ENCODE data around the gene PIGBOS1. TPM values are rescaled to one million over a fixed set of nuclear protein-coding genes. Genes with fewer than 3 reads are reported as not detected.

PIGBOS1 gene, protein sequence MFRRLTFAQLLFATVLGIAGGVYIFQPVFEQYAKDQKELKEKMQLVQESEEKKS
- 13.3 TPM for total RNA-seq
- 31.4 TPM for polyA plus RNA-seq
- long read RNA-seq, donor 1, result 0 reads
- long read RNA-seq, donor 2, result 0 reads
- long read RNA-seq, donor 3, transcript PIGBOS1-203 (2 exons, 801 nt), result major isoform, 5 of 21 reads
- long read RNA-seq, donor 3, transcript PIGBOS1-201 (2 exons, 866 nt), result major isoform, 5 of 21 reads
- long read RNA-seq, donor 3, partial matches to known transcripts, result 0 of 21 reads
- long read RNA-seq, donor 3, other reads (novel, unspliced or antisense), result 11 of 21 reads
- long read RNA-seq, donor 4, transcript PIGBOS1-203 (2 exons, 801 nt), result major isoform, 5 of 7 reads
- long read RNA-seq, donor 4, partial matches to known transcripts, result 0 of 7 reads
- long read RNA-seq, donor 4, other reads (novel, unspliced or antisense), result 0 of 7 reads
- long read RNA-seq, donor 5, transcript PIGBOS1-201 (2 exons, 866 nt), result minor isoform, 6 of 25 reads
- long read RNA-seq, donor 5, transcript PIGBOS1-203 (2 exons, 801 nt), result major isoform, 7 of 25 reads
- long read RNA-seq, donor 5, partial matches to known transcripts, result 0 of 25 reads
- long read RNA-seq, donor 5, other reads (novel, unspliced or antisense), result 12 of 25 reads
- long read RNA-seq, donor 6, partial matches to known transcripts, result 0 of 13 reads
- long read RNA-seq, donor 6, other reads (novel, unspliced or antisense), result 9 of 13 reads
- long read RNA-seq, donor 7, partial matches to known transcripts, result 0 of 14 reads
- long read RNA-seq, donor 7, other reads (novel, unspliced or antisense), result 6 of 14 reads
- long read RNA-seq, donor 8, partial matches to known transcripts, result 0 of 4 reads
- long read RNA-seq, donor 8, other reads (novel, unspliced or antisense), result 0 of 4 reads
- long read RNA-seq, donor 9, partial matches to known transcripts, result 0 of 10 reads
- long read RNA-seq, donor 9, other reads (novel, unspliced or antisense), result 5 of 10 reads
- long read RNA-seq, donor 10, transcript PIGBOS1-203 (2 exons, 801 nt), result major isoform, 6 of 6 reads
- long read RNA-seq, donor 10, partial matches to known transcripts, result 0 of 6 reads
- long read RNA-seq, donor 10, other reads (novel, unspliced or antisense), result 0 of 6 reads

DNA sequence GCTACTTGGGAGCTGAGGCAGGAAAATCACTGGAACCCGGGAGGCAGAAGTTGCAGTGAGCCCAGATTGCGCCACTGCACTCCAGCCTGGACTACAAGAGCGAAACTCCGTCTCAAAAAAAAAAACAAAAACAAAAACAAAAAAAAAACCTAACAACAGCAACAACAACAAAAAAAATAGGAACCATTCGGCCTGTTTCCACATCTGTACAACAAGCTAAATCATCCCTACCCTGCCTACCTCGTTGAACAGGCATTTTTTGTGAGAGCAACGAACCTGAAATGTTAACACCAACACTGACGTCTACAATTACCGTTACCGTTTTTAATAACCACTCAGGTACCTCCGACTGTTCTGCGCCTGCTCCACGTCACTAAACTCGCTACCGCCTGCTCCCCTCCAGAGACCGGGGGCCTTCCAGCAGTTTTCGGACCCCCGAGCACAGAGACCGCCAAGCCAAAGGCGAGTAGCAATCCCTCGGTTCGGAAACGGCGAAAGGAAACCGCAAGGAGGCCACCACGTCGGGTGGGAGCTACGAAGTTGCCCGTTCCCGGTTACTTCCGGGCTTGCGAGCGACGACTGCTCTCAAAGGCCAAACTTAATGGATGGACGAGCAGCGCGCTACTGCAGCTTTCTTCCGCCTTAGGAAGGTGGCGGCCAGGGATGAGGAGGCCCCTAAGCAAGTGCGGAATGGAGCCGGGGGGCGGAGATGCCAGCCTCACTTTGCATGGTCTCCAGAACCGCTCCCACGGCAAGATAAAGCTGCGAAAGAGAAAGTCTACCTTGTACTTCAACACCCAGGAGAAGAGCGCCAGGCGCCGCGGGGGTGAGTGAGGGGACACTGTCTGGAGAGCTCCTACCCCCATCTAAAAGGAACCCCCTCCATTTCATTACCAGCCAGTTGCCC lies at the start of gene PIGBOS1, which contains the start of gene PIGB:
PIGBOS1 (minus strand) TSS at position 536 of the 907 bp plus-strand sequence. CDS start 1,331 bp downstream, outside the sequence.
PIGB (plus strand) TSS at position 635 of the 907 bp plus-strand sequence; CDS start at position 664, 29 bp downstream.
- no peaks in the 10 kb centered on the region for H3K9me3 ChIP-seq (ENCODE audit: control insufficient read depth in 2 of 2, insufficient read depth in 1 of 2, low read length in 1 of 2)
- H3K36me3 ChIP-seq (ENCODE audit: control insufficient read depth in 2 of 2, insufficient read depth in 2 of 2, low read length in 1 of 2), result peaks cover 0 to 3% of the 10 kb centered on the region in 2 donors
- no peaks in the 10 kb centered on the region for H3K27me3 ChIP-seq (ENCODE audit: control insufficient read depth in 2 of 2, insufficient read depth in 1 of 2, low read length in 1 of 2)
- WGBS, result 1% methylated on average over 49 of the region's 49 CpGs
- H3K27ac ChIP-seq (ENCODE audit: low read depth in 1 of 2, low read length in 1 of 2), result peak within 1 kb of the TSS; percentile 87 to 94
- peak; percentile 69 to 94 (median 82) for DNase-seq (ENCODE audit: low read depth in 6 of 9, low spot score in 9 of 9)
- H3K4me1 ChIP-seq (ENCODE audit: control insufficient read depth in 2 of 2, insufficient read depth in 2 of 2, low read length in 2 of 2), result peaks cover 3 to 7% of the 10 kb centered on the region in 2 donors
- peak within 1 kb of the TSS; percentile 66 to 100 for H3K4me3 ChIP-seq (ENCODE audit: low read length in 2 of 2)

DNA sequence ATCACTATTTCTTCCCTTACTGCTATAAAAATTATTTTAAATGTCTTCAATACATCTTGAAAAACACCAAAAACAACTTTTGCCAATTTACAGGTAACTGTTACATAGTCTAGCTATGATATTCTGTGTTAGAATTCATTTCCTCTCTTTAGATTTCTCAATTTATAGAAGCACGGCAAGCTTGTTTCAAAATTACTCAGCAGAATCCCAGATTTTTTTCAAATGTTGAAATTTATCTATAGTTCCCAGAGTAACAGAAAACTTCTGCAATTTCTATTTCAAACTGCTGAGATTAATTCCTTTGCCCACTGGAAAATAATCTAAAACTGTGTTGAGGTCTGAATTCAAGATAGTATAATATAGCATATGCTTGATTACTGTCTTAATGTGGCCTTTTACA lies 48.1 kb upstream of the PIGBOS1 start:
- Histone ChIP-seq H3K36me3 (ENCODE audit: control insufficient read depth in 2 of 2, insufficient read depth in 2 of 2, low read length in 1 of 2) (peaks cover 0 to 3% of the 10 kb centered on the region in 2 donors), H3K27ac (ENCODE audit: low read depth in 1 of 2, low read length in 1 of 2) (no peak overlapping the region), H3K27me3 (ENCODE audit: control insufficient read depth in 2 of 2, insufficient read depth in 1 of 2, low read length in 1 of 2) (no peaks in the 10 kb centered on the region), H3K4me1 (ENCODE audit: control insufficient read depth in 2 of 2, insufficient read depth in 2 of 2, low read length in 2 of 2) (no peaks in the 10 kb centered on the region), H3K4me3 (ENCODE audit: low read length in 2 of 2) (no peak overlapping the region), H3K9me3 (ENCODE audit: control insufficient read depth in 2 of 2, insufficient read depth in 1 of 2, low read length in 1 of 2) (no peaks in the 10 kb centered on the region)
- 94% methylated on average over 1 of the region's 1 CpG for WGBS
- DNase-seq (ENCODE audit: low read depth in 6 of 9, low spot score in 9 of 9), result no peak

DNA sequence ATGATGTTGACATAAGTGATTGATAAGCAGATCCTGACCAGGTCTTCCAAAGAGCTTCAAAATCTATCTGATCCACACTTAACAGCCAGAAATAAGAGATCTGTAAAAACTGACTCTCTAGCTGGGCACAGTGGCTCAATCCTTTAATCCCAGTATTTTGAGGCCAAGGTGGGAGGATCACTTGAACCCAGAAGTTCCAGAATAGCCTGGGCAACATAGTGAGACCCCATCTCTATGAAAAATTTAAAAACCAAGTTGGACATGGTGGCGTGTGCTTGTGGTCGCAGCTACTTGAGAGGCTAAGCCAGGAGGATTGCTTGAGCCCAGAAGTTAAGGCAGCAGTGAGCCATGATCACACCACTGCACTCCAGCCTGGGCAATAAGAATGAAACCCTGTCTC lies 43.7 kb upstream of the PIGBOS1 start:
- Histone ChIP-seq H3K36me3 (ENCODE audit: control insufficient read depth in 2 of 2, insufficient read depth in 2 of 2, low read length in 1 of 2) (no peaks in the 10 kb centered on the region), H3K27me3 (ENCODE audit: control insufficient read depth in 2 of 2, insufficient read depth in 1 of 2, low read length in 1 of 2) (no peaks in the 10 kb centered on the region), H3K9me3 (ENCODE audit: control insufficient read depth in 2 of 2, insufficient read depth in 1 of 2, low read length in 1 of 2) (no peaks in the 10 kb centered on the region), H3K27ac (ENCODE audit: low read depth in 1 of 2, low read length in 1 of 2) (no peak overlapping the region), H3K4me1 (ENCODE audit: control insufficient read depth in 2 of 2, insufficient read depth in 2 of 2, low read length in 2 of 2) (no peaks in the 10 kb centered on the region), H3K4me3 (ENCODE audit: low read length in 2 of 2) (no peak overlapping the region)
- no peak for DNase-seq (ENCODE audit: low read depth in 6 of 9, low spot score in 9 of 9)
- 99% methylated on average over 2 of the region's 2 CpGs for WGBS

DNA sequence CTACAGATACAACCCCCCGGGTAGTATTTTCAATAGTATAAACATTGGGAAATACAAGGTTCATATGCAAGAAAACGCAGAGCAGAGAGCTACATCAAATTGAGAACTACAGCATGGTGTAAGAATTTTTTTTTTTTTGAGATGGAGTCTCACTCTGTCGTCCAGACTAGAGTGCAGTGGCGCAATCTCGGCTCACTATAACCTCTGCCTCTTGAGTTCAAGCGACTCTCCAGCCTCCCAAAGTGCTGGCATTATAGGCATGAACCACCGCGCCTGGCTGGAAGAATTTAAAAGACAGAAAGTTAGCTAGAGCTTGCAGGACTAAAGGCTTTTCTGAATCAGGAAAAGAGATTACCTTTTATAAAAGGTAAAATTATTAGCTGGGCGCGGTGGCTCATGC lies 42.1 kb upstream of the PIGBOS1 start:
- H3K27me3 ChIP-seq (ENCODE audit: control insufficient read depth in 2 of 2, insufficient read depth in 1 of 2, low read length in 1 of 2), result no peaks in the 10 kb centered on the region
- peaks cover 5% of the 10 kb centered on the region in 2 donors for H3K36me3 ChIP-seq (ENCODE audit: control insufficient read depth in 2 of 2, insufficient read depth in 2 of 2, low read length in 1 of 2)
- WGBS, result 98% methylated on average over 10 of the region's 10 CpGs
- no peaks in the 10 kb centered on the region for H3K4me1 ChIP-seq (ENCODE audit: control insufficient read depth in 2 of 2, insufficient read depth in 2 of 2, low read length in 2 of 2)
- no peak overlapping the region for H3K27ac ChIP-seq (ENCODE audit: low read depth in 1 of 2, low read length in 1 of 2)
- H3K4me3 ChIP-seq (ENCODE audit: low read length in 2 of 2), result no peak overlapping the region
- no peak for DNase-seq (ENCODE audit: low read depth in 6 of 9, low spot score in 9 of 9)
- H3K9me3 ChIP-seq (ENCODE audit: control insufficient read depth in 2 of 2, insufficient read depth in 1 of 2, low read length in 1 of 2), result no peaks in the 10 kb centered on the region

DNA sequence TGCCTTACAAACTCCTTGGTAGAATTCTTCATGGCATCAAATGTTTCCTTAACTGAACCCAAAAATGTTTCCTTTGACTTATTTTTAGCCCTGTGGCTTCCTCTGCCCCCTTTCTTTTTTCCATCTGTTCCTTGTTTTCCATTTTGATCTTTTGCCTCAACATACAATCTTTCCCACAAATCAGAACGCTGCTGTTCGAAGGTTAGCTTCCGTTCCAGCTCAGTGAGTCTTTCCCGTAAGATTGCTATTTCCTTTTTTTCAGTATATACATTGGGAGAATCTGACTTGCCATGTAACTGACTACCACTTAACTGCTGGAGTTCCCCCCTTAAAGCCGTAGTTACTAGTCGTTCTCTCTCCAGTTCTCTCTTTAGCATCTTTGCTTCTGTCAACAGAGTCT lies 41.3 kb upstream of the PIGBOS1 start:
- Histone ChIP-seq H3K4me1 (ENCODE audit: control insufficient read depth in 2 of 2, insufficient read depth in 2 of 2, low read length in 2 of 2) (no peaks in the 10 kb centered on the region), H3K36me3 (ENCODE audit: control insufficient read depth in 2 of 2, insufficient read depth in 2 of 2, low read length in 1 of 2) (peaks cover 5% of the 10 kb centered on the region in 2 donors), H3K9me3 (ENCODE audit: control insufficient read depth in 2 of 2, insufficient read depth in 1 of 2, low read length in 1 of 2) (no peaks in the 10 kb centered on the region), H3K27me3 (ENCODE audit: control insufficient read depth in 2 of 2, insufficient read depth in 1 of 2, low read length in 1 of 2) (no peaks in the 10 kb centered on the region), H3K27ac (ENCODE audit: low read depth in 1 of 2, low read length in 1 of 2) (no peak overlapping the region), H3K4me3 (ENCODE audit: low read length in 2 of 2) (no peak overlapping the region)
- 69% methylated on average over 6 of the region's 6 CpGs for WGBS
- DNase-seq (ENCODE audit: low read depth in 6 of 9, low spot score in 9 of 9), result no peak

DNA sequence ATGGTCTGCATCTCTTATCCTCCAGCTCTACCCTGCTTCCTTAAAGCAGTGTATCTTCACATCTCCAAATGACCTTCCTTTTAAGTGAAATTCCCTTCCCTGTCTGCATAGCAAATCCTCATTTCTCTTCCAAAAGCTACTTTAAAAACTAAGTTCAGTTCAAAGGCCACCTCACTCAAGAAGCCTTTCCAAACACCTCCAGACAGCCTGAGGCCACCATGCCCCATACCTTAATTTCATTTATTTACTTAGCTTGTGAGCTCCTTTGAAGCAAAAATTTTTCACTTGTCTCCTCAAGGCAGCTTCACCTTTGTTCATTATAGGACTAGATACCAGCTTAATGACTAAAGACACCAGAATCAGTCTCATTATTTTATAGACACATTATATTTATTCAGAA lies 39.5 kb upstream of the PIGBOS1 start:
- Histone ChIP-seq H3K36me3 (ENCODE audit: control insufficient read depth in 2 of 2, insufficient read depth in 2 of 2, low read length in 1 of 2) (peaks cover 5 to 7% of the 10 kb centered on the region in 2 donors), H3K27me3 (ENCODE audit: control insufficient read depth in 2 of 2, insufficient read depth in 1 of 2, low read length in 1 of 2) (no peaks in the 10 kb centered on the region), H3K9me3 (ENCODE audit: control insufficient read depth in 2 of 2, insufficient read depth in 1 of 2, low read length in 1 of 2) (no peaks in the 10 kb centered on the region), H3K4me1 (ENCODE audit: control insufficient read depth in 2 of 2, insufficient read depth in 2 of 2, low read length in 2 of 2) (no peaks in the 10 kb centered on the region), H3K27ac (ENCODE audit: low read depth in 1 of 2, low read length in 1 of 2) (no peak overlapping the region), H3K4me3 (ENCODE audit: low read length in 2 of 2) (no peak overlapping the region)
- DNase-seq (ENCODE audit: low read depth in 6 of 9, low spot score in 9 of 9), result no peak

DNA sequence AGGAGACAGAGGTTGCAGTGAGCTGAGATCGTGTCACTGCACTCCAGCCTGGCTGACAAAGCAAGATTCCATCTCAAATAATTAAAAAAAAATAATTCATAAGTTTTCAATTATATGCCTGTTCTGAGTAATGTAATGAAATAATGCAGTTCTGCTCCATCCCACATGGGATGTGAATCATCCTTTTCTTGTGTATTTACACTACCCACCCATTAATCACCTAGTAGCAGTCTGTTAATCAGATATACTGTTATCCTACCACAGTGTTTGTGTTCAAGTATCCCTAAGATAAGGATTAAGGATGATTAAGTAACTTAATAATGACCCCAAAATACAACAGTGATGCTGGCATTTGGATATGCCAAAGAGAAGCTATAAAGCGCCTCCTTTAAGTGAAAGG lies 38.9 kb upstream of the PIGBOS1 start:
- no peaks in the 10 kb centered on the region for H3K9me3 ChIP-seq (ENCODE audit: control insufficient read depth in 2 of 2, insufficient read depth in 1 of 2, low read length in 1 of 2)
- DNase-seq (ENCODE audit: low read depth in 6 of 9, low spot score in 9 of 9), result no peak
- H3K27me3 ChIP-seq (ENCODE audit: control insufficient read depth in 2 of 2, insufficient read depth in 1 of 2, low read length in 1 of 2), result no peaks in the 10 kb centered on the region
- peaks cover 5 to 7% of the 10 kb centered on the region in 2 donors for H3K36me3 ChIP-seq (ENCODE audit: control insufficient read depth in 2 of 2, insufficient read depth in 2 of 2, low read length in 1 of 2)
- H3K4me3 ChIP-seq (ENCODE audit: low read length in 2 of 2), result no peak overlapping the region
- H3K27ac ChIP-seq (ENCODE audit: low read depth in 1 of 2, low read length in 1 of 2), result no peak overlapping the region
- H3K4me1 ChIP-seq (ENCODE audit: control insufficient read depth in 2 of 2, insufficient read depth in 2 of 2, low read length in 2 of 2), result no peaks in the 10 kb centered on the region
- 98% methylated on average over 2 of the region's 2 CpGs for WGBS

DNA sequence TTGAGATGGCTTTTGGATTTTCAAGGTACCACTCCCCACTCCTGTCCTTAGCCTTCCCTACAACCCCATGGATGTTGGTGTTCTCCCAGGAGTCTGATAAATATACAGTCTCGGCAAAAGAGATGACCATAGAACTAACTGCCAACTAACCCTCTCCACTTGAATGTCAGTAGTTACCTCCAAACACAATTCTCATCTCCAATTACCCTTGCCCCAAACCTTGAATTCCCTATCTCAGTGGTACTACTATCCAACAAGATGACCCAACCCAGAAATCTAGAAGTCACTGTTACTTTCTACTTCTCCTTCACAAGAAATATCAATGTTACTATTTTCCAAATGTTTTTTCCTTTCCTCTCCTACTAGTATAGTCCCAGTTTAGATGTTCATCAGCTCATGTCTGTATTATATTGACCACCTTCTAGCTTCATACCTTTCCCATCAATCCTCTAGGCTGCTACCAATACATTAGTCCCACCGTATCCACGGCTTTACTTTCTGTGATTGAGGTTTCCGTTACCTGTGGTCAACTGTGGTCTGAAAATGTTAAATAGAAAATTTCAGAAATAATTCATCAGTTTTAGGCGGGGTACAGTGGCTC lies 38.2 kb upstream of the PIGBOS1 start:
- Histone ChIP-seq H3K27ac (ENCODE audit: low read depth in 1 of 2, low read length in 1 of 2) (no peak overlapping the region), H3K4me1 (ENCODE audit: control insufficient read depth in 2 of 2, insufficient read depth in 2 of 2, low read length in 2 of 2) (no peaks in the 10 kb centered on the region), H3K27me3 (ENCODE audit: control insufficient read depth in 2 of 2, insufficient read depth in 1 of 2, low read length in 1 of 2) (no peaks in the 10 kb centered on the region), H3K36me3 (ENCODE audit: control insufficient read depth in 2 of 2, insufficient read depth in 2 of 2, low read length in 1 of 2) (peaks cover 5 to 7% of the 10 kb centered on the region in 2 donors), H3K4me3 (ENCODE audit: low read length in 2 of 2) (no peak overlapping the region), H3K9me3 (ENCODE audit: control insufficient read depth in 2 of 2, insufficient read depth in 1 of 2, low read length in 1 of 2) (no peaks in the 10 kb centered on the region)
- no peak for DNase-seq (ENCODE audit: low read depth in 6 of 9, low spot score in 9 of 9)
- 96% methylated on average over 5 of the region's 5 CpGs for WGBS
